Breast epithelium (tissue), 3 donors: ENCODE data around the gene IFNA14.
"Not testable (repeated sequence)": the region's sequence is repeated elsewhere in the genome, so short reads cannot be mapped to it uniquely, and the experiment has no call there.

ENCODE experiments used
- CTCF ChIP-seq, 3 donors: fragments of 450-650 bp; IDR thresholded peaks; one replicate each; pipeline ENCODE4 v1.5.1; 2016 to 2017; ENCODE audit warnings: antibody characterized with exemption in 3 of 3, mild to moderate bottlenecking in 3 of 3, moderate library complexity in 3 of 3
- POLR2A ChIP-seq: fragments of 450-650 bp; IDR thresholded peaks from one replicate; pipeline ENCODE4 v1.6.1; 2016; ENCODE audit warnings: antibody characterized with exemption, mild to moderate bottlenecking, moderate library complexity

GRCh38 chr9:21235468-21236359, 4.1 kb downstream of the IFNA14 start:
- TF ChIP-seq POLR2A: not testable (repeated sequence)
- peak in 2 of 3 donors; percentile 22 to 34 for TF ChIP-seq CTCF (IDR thresholded peaks at IDR 0.05)
